H9 (cell line): ENCODE measurements around the gene RNF180. TPM values are rescaled to one million over a fixed set of nuclear protein-coding genes. Genes with fewer than 3 reads are reported as not detected.
A peak's percentile ranks its signal among the peaks of the same experiment; 100 is the strongest.

Experiments used
- DNase-seq: peaks from one replicate; pipeline ENCODE4 v3.0.0-alpha.2; 2017
- H2AFZ ChIP-seq: one replicate; pipeline ENCODE4 v1.6.1; 2013; ENCODE audit warnings: mild to moderate bottlenecking, low read length, control low read depth, moderate library complexity
- H2AK5ac ChIP-seq: 2 replicates; pipeline ENCODE4 v1.6.1; 2013; ENCODE audit warnings: low read length, control low read depth, mixed read lengths; ENCODE audit not compliant: insufficient read length
- H2BK120ac ChIP-seq: one replicate; pipeline ENCODE4 v1.6.1; 2013; ENCODE audit warnings: low read depth, mild to moderate bottlenecking, low read length, control low read depth, inconsistent platforms; ENCODE audit not compliant: poor library complexity, severe bottlenecking
- H2BK12ac ChIP-seq: 2 replicates; pipeline ENCODE4 v1.6.1; 2013; ENCODE audit warnings: low read length, control low read depth, mixed read lengths, low read depth; ENCODE audit not compliant: insufficient read length
- H2BK15ac ChIP-seq: 2 replicates; pipeline ENCODE4 v1.6.1; 2013; ENCODE audit warnings: low read depth, low read length, control low read depth
- H2BK20ac ChIP-seq: one replicate; pipeline ENCODE4 v1.6.1; 2013; ENCODE audit warnings: low read depth, mild to moderate bottlenecking, low read length, control low read depth, inconsistent platforms; ENCODE audit not compliant: poor library complexity, severe bottlenecking
- H2BK5ac ChIP-seq: 2 replicates; pipeline ENCODE4 v1.6.1; 2013; ENCODE audit warnings: low read length, control low read depth, mixed read lengths; ENCODE audit not compliant: insufficient read length
- H3K14ac ChIP-seq: 2 replicates; pipeline ENCODE4 v1.6.1; 2013; ENCODE audit warnings: low read length, control low read depth; ENCODE audit not compliant: insufficient read depth
- H3K18ac ChIP-seq: 2 replicates; pipeline ENCODE4 v1.6.1; 2013; ENCODE audit warnings: low read depth, mild to moderate bottlenecking, mixed read lengths, low read length, control low read depth; ENCODE audit not compliant: insufficient read length
- H3K23ac ChIP-seq: 2 replicates; pipeline ENCODE4 v1.6.1; 2013; ENCODE audit warnings: low read length, control low read depth, mixed read lengths, low read depth; ENCODE audit not compliant: insufficient read length
- H3K23me2 ChIP-seq: 2 replicates; pipeline ENCODE4 v1.6.1; 2013; ENCODE audit warnings: low read depth, mild to moderate bottlenecking, mixed read lengths, low read length, control low read depth; ENCODE audit not compliant: insufficient read length, poor library complexity, severe bottlenecking
- H3K27ac ChIP-seq: 2 replicates; pipeline ENCODE4 v1.5.1; 2013; ENCODE audit warnings: low read length, control low read depth, mixed read lengths, low read depth; ENCODE audit not compliant: insufficient read length
- H3K27me3 ChIP-seq: 2 replicates; pipeline ENCODE4 v1.6.1; 2013; ENCODE audit warnings: low read length, control low read depth, inconsistent platforms; ENCODE audit not compliant: insufficient read depth
- H3K4ac ChIP-seq: 2 replicates; pipeline ENCODE4 v1.6.1; 2013; ENCODE audit warnings: low read depth, mild to moderate bottlenecking, control low read depth, inconsistent platforms, low read length, moderate library complexity
- H3K4me1 ChIP-seq: 2 replicates; pipeline ENCODE4 v1.6.1; 2013; ENCODE audit warnings: low read length, control low read depth, inconsistent platforms; ENCODE audit not compliant: insufficient read depth
- H3K4me2 ChIP-seq: 2 replicates; pipeline ENCODE4 v1.6.1; 2013; ENCODE audit warnings: low read length, control low read depth, mixed read lengths; ENCODE audit not compliant: insufficient read length, insufficient read depth
- H3K56ac ChIP-seq: 2 replicates; pipeline ENCODE4 v1.6.1; 2013; ENCODE audit warnings: low read depth, mild to moderate bottlenecking, mixed read lengths, low read length, control low read depth; ENCODE audit not compliant: insufficient read length
- H3K79me1 ChIP-seq: 2 replicates; pipeline ENCODE4 v1.6.1; 2013; ENCODE audit warnings: low read depth, mild to moderate bottlenecking, moderate library complexity, low read length, control low read depth, inconsistent platforms; ENCODE audit not compliant: insufficient read depth, poor library complexity, severe bottlenecking
- H3K79me2 ChIP-seq: 2 replicates; pipeline ENCODE4 v1.6.1; 2013; ENCODE audit warnings: low read length, control low read depth, inconsistent platforms; ENCODE audit not compliant: insufficient read depth
- H3K9ac ChIP-seq: 2 replicates; pipeline ENCODE4 v1.6.1; 2013; ENCODE audit warnings: low read length, control low read depth, mixed read lengths; ENCODE audit not compliant: insufficient read length; ENCODE audit errors: extremely low read depth
- H3K9me3 ChIP-seq: one replicate; pipeline ENCODE4 v1.6.1; 2013; ENCODE audit warnings: low read depth, low read length, inconsistent platforms; ENCODE audit not compliant: control insufficient read depth
- H3T11ph ChIP-seq: one replicate; pipeline ENCODE4 v1.6.1; 2013; ENCODE audit warnings: mild to moderate bottlenecking, low read length, control low read depth, inconsistent platforms
- H4K20me1 ChIP-seq: one replicate; pipeline ENCODE4 v1.6.1; 2013; ENCODE audit not compliant: control insufficient read depth, insufficient read length, insufficient read depth
- H4K5ac ChIP-seq: 2 replicates; pipeline ENCODE4 v1.6.1; 2013; ENCODE audit warnings: low read depth, mild to moderate bottlenecking, mixed read lengths, low read length, control low read depth; ENCODE audit not compliant: insufficient read length
- H4K8ac ChIP-seq: replicated peaks from 2 replicates; pipeline ENCODE4 v1.6.1; 2013; ENCODE audit warnings: low read length, control low read depth, mixed read lengths, low read depth; ENCODE audit not compliant: insufficient read length
- H4K91ac ChIP-seq: 2 replicates; pipeline ENCODE4 v1.6.1; 2013; ENCODE audit warnings: low read depth, mild to moderate bottlenecking, moderate library complexity, mixed read lengths, low read length, control low read depth; ENCODE audit not compliant: insufficient read length
- H3K27ac Mint-ChIP-seq, 3 experiments: 2 replicates in 2 of 3; 3 replicates in 1 of 3; pipeline ENCODE4 v1.8.0; 2020 to 2021; ENCODE audit warnings: mixed read lengths in 3 of 3, mild to moderate bottlenecking in 1 of 3, moderate library complexity in 1 of 3
- H3K27me3 Mint-ChIP-seq: 2 replicates; pipeline ENCODE4 v1.8.0; 2021; ENCODE audit warnings: low read depth, mild to moderate bottlenecking, moderate library complexity, mixed read lengths
- H3K36me3 Mint-ChIP-seq, 3 experiments: 2 replicates in 2 of 3; 3 replicates in 1 of 3; pipeline ENCODE4 v1.8.0; 2020 to 2021; ENCODE audit warnings: low read depth in 3 of 3, mixed read lengths in 3 of 3; ENCODE audit not compliant: insufficient read depth in 1 of 3
- H3K4me1 Mint-ChIP-seq, 2 experiments: 2 replicates each; pipeline ENCODE4 v1.8.0; 2020; ENCODE audit warnings: mixed read lengths in 2 of 2
- H3K4me3 Mint-ChIP-seq, 2 experiments: 2 replicates in 1 of 2; 3 replicates in 1 of 2; pipeline ENCODE4 v1.8.0; 2020 to 2021; ENCODE audit warnings: mild to moderate bottlenecking in 2 of 2, mixed read lengths in 2 of 2, moderate library complexity in 1 of 2
- H3K9me3 Mint-ChIP-seq, 2 experiments: 2 replicates in 1 of 2; 3 replicates in 1 of 2; pipeline ENCODE4 v1.8.0; 2020; ENCODE audit warnings: mild to moderate bottlenecking in 2 of 2, mixed read lengths in 2 of 2, moderate library complexity in 1 of 2
- total RNA-seq: library from RNA; stranded (reverse); gene quantifications from 2 replicates; pipeline ENCODE4 v1.2.1, GENCODE V29; 2021
- TF ChIP-seq, protein P1 (sequence below): fragments of 200-600 bp; sonication (generic); conservative IDR thresholded peaks from 3 replicates; pipeline ENCODE4 v1.8.0; 2021; ENCODE audit warnings: antibody characterized with exemption, mild to moderate bottlenecking

The RNF180 gene
- total RNA-seq, 1 experiment from 2014 or later = 2.5 TPM

GRCh38 chr5:64384765-64385164 lies 219.1 kb downstream of the RNF180 start:
- Histone ChIP-seq H3K56ac (no peak overlapping the region), H3K4ac (no peak overlapping the region), H3K14ac (no peak overlapping the region), H4K91ac (no peak overlapping the region), H2AFZ (no peak overlapping the region), H2BK12ac (no peak overlapping the region), H2AK5ac (no peak overlapping the region), H3K27ac (no peak overlapping the region), H3K23me2 (no peaks in the 10 kb centered on the region), H2BK120ac (no peak overlapping the region), H3K4me2 (no peak overlapping the region), H3K79me1 (no peaks in the 10 kb centered on the region), H2BK15ac (no peak overlapping the region), H3K9ac (no peak overlapping the region), H3K18ac (no peak overlapping the region), H2BK20ac (no peak overlapping the region), H3T11ph (no peak overlapping the region), H3K9me3 (no peaks in the 10 kb centered on the region), H3K79me2 (no peaks in the 10 kb centered on the region), H3K27me3 (no peaks in the 10 kb centered on the region), H4K20me1 (no peaks in the 10 kb centered on the region), H4K5ac (no peak overlapping the region), H2BK5ac (no peak overlapping the region), H3K4me1 (no peaks in the 10 kb centered on the region), H3K23ac (no peak overlapping the region), H4K8ac (no peak overlapping the region)
- Mint-ChIP-seq H3K27ac (no peak overlapping the region), H3K27me3 (no peaks in the 10 kb centered on the region), H3K4me1 (no peaks in the 10 kb centered on the region), H3K4me3 (no peak overlapping the region), H3K9me3 (no peaks in the 10 kb centered on the region), H3K36me3 (no peaks in the 10 kb centered on the region)
- TF ChIP-seq, protein P1, sequence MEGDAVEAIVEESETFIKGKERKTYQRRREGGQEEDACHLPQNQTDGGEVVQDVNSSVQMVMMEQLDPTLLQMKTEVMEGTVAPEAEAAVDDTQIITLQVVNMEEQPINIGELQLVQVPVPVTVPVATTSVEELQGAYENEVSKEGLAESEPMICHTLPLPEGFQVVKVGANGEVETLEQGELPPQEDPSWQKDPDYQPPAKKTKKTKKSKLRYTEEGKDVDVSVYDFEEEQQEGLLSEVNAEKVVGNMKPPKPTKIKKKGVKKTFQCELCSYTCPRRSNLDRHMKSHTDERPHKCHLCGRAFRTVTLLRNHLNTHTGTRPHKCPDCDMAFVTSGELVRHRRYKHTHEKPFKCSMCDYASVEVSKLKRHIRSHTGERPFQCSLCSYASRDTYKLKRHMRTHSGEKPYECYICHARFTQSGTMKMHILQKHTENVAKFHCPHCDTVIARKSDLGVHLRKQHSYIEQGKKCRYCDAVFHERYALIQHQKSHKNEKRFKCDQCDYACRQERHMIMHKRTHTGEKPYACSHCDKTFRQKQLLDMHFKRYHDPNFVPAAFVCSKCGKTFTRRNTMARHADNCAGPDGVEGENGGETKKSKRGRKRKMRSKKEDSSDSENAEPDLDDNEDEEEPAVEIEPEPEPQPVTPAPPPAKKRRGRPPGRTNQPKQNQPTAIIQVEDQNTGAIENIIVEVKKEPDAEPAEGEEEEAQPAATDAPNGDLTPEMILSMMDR = peak; percentile 60
- peak; percentile 28 for DNase-seq
